Measurements from ENCODE around the gene CSTPP1. TPM values are rescaled to one million over a fixed set of nuclear protein-coding genes. Genes with fewer than 3 reads are reported as not detected.

Gene CSTPP1
- total and polyA plus RNA-seq, 2 donors (not counting 3 experiments of a cell fraction or from before 2014, with no cell fraction given) = 25.9 to 38.2 TPM

DNA sequence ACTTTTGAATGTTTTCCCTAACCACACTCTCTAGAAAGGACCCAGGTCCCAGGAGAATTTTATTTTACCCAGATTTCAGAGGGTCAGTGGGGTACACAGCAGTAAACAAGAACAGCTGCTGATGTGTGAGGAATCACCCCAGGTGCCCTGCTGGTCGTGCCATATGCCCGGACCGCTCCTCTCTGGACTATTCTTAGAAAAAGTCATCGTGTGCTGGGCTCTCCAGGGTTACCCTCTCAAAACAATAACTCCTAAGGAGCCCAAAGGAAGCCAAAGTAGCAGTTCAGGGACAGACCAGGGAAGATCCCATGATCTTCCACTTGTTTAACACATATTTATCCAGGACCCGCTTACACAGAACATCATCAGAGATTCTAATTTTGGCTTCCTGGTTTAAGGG lies 47.9 kb upstream of the CSTPP1 start:
- DNase-seq (ENCODE audit: low read depth, low spot score) = no peak
- FAIRE-seq = no peak
- H3K9ac ChIP-seq (replicated peaks; ENCODE audit: extremely low read depth, insufficient read depth, low read length) = no peak overlapping the region
- intact Hi-C loops (cut with micrococcal nuclease) (loop anchor here (1.0 kb wide), 3 partner anchors 265 to 467 kb away; no protein-coding TSS in a partner anchor), dilution Hi-C loops (cut with MboI; ENCODE audit: extremely low pct_ligation_motif_present, low sequenced_read_pairs) (no loop called here)
- H3K4me1 ChIP-seq (ENCODE audit: control insufficient read depth, extremely low read depth, insufficient read depth, low read length) = no peaks in the 10 kb centered on the region
- POLR2A ChIA-PET = no interaction called here
- no peaks in the 10 kb centered on the region for H3K79me2 ChIP-seq (ENCODE audit: control insufficient read depth, insufficient read depth, low read length)
- no peak overlapping the region for H3K4me3 ChIP-seq (replicated peaks in 1 of 3; ENCODE audit: insufficient read depth in 1 of 3, low read depth in 1 of 3, low read length in 3 of 3)
- H3K9me3 ChIP-seq (replicated peaks; ENCODE audit: control insufficient read depth, insufficient read depth, low read length) = no peaks in the 10 kb centered on the region
- no peak overlapping the region for H3K4me2 ChIP-seq (ENCODE audit: insufficient read depth, low read length)
- H3K27ac ChIP-seq (ENCODE audit: insufficient read depth, low read depth, low read length) = no peak overlapping the region
- TF ChIP-seq, protein P1, sequence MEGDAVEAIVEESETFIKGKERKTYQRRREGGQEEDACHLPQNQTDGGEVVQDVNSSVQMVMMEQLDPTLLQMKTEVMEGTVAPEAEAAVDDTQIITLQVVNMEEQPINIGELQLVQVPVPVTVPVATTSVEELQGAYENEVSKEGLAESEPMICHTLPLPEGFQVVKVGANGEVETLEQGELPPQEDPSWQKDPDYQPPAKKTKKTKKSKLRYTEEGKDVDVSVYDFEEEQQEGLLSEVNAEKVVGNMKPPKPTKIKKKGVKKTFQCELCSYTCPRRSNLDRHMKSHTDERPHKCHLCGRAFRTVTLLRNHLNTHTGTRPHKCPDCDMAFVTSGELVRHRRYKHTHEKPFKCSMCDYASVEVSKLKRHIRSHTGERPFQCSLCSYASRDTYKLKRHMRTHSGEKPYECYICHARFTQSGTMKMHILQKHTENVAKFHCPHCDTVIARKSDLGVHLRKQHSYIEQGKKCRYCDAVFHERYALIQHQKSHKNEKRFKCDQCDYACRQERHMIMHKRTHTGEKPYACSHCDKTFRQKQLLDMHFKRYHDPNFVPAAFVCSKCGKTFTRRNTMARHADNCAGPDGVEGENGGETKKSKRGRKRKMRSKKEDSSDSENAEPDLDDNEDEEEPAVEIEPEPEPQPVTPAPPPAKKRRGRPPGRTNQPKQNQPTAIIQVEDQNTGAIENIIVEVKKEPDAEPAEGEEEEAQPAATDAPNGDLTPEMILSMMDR (IDR thresholded peaks at IDR 0.05; ENCODE audit: extremely low read depth in 1 of 2, insufficient read depth in 1 of 2, low read depth in 1 of 2, low read length in 2 of 2) = no peak
- TF ChIP-seq POLR2A (IDR thresholded peaks at IDR 0.05; ENCODE audit: low read depth, low read length) (no peak), MYC (IDR thresholded peaks at IDR 0.05; ENCODE audit: low read depth, low read length) (no peak), POLR2AphosphoS5 (IDR thresholded peaks at IDR 0.05; ENCODE audit: insufficient read depth, low read depth, low read length) (no peak), JUN (IDR thresholded peaks at IDR 0.05; ENCODE audit: borderline replicate concordance, insufficient read depth, insufficient read length, low read depth) (no peak), EZH2 (IDR thresholded peaks at IDR 0.05; ENCODE audit: borderline replicate concordance, low read depth, low read length, severe bottlenecking) (no peak), FOS (IDR thresholded peaks at IDR 0.05; ENCODE audit: borderline replicate concordance, insufficient read depth, low read length) (no peak), GATA2 (IDR thresholded peaks at IDR 0.05; ENCODE audit: insufficient read depth, insufficient read length, low read depth, low read length) (no peak)
- TF ChIP-seq, protein P2, sequence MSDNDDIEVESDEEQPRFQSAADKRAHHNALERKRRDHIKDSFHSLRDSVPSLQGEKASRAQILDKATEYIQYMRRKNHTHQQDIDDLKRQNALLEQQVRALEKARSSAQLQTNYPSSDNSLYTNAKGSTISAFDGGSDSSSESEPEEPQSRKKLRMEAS (IDR thresholded peaks at IDR 0.05; ENCODE audit: insufficient read depth, insufficient read length) = no peak
- no peaks in the 10 kb centered on the region for H4K20me1 ChIP-seq (replicated peaks; ENCODE audit: control insufficient read depth, extremely low read depth, insufficient read depth, low read length)
- CTCF ChIA-PET = interaction anchor here (5.5 kb wide), 1 partner anchor 264 kb away, joined by 76 read pairs; no protein-coding TSS in a partner anchor
- no peaks in the 10 kb centered on the region for H3K36me3 ChIP-seq (ENCODE audit: control insufficient read depth in 2 of 2, extremely low read depth in 1 of 2, insufficient read depth in 2 of 2, low read length in 2 of 2)
- H3K27me3 ChIP-seq (ENCODE audit: control insufficient read depth in 2 of 2, insufficient read depth in 2 of 2, low read length in 2 of 2) = no peaks in the 10 kb centered on the region
- no TSS peak for BruUV-seq (replicated peaks)
- H3K9me1 ChIP-seq (replicated peaks; ENCODE audit: control insufficient read depth, extremely low read depth, insufficient read depth, low read length) = no peaks in the 10 kb centered on the region
- no peak overlapping the region for H2AFZ ChIP-seq (ENCODE audit: low read depth, low read length)

Measured in endothelial cell of umbilical vein (primary cell).